IMR-90 (cell line): Measurements from ENCODE around the gene NOS3. TPM values are rescaled to one million over a fixed set of nuclear protein-coding genes. Genes with fewer than 3 reads are reported as not detected.

Experiments used
- ATAC-seq: fragments of 200-7000 bp; cut with Tn5 transposase; 2 replicates; pipeline ENCODE4 v1.9.1; 2020; ENCODE audit warnings: low read depth, mild to moderate bottlenecking, moderate library complexity
- BruUV-seq: library from RNA; stranded (reverse); fragments of 400-500 nt; replicated peaks from 2 replicates; lab custom pipeline; 2021; lab: Mats Ljungman, UMichigan
- CTCF ChIA-PET: fragments of 300-600 bp; formaldehyde crosslinking; extraction: SDS; loops from one replicate; lab custom pipeline; 2021; ENCODE audit warnings: antibody characterized with exemption; lab: Yijun Ruan, JAX
- POLR2A ChIA-PET: fragments of 300-600 bp; sonication (Branson Sonifier 250); formaldehyde crosslinking; loops from one replicate; lab custom pipeline; 2022; ENCODE audit warnings: antibody characterized with exemption; ENCODE audit not compliant: unreplicated experiment; lab: Charles Lee
- DNase-seq: peaks from one replicate; pipeline ENCODE4 v3.0.0; 2013
- H2AFZ ChIP-seq: replicated peaks from 2 replicates; pipeline ENCODE3; 2013; ENCODE audit warnings: low read length, mild to moderate bottlenecking; ENCODE audit not compliant: poor library complexity
- H2AK5ac ChIP-seq: 2 replicates; pipeline ENCODE4 v1.6.1; 2013; ENCODE audit warnings: low read depth, low read length, inconsistent platforms
- H2AK9ac ChIP-seq: replicated peaks from 2 replicates; pipeline ENCODE3; 2013; ENCODE audit warnings: mild to moderate bottlenecking, low read depth, low read length, moderate library complexity; ENCODE audit not compliant: poor library complexity
- H2BK120ac ChIP-seq: 2 replicates; pipeline ENCODE4 v1.6.1; 2013; ENCODE audit warnings: low read depth, low read length, inconsistent platforms
- H2BK15ac ChIP-seq: 3 replicates; pipeline ENCODE4 v1.6.1; 2013; ENCODE audit warnings: low read depth, low read length, inconsistent platforms
- H2BK20ac ChIP-seq: 2 replicates; pipeline ENCODE4 v1.6.1; 2013; ENCODE audit warnings: low read depth, mild to moderate bottlenecking, inconsistent platforms, low read length, moderate library complexity
- H2BK5ac ChIP-seq: 2 replicates; pipeline ENCODE4 v1.6.1; 2013; ENCODE audit warnings: mild to moderate bottlenecking, low read depth, low read length, inconsistent platforms; ENCODE audit not compliant: poor library complexity, severe bottlenecking
- H3K14ac ChIP-seq: replicated peaks from 2 replicates; pipeline ENCODE4 v1.6.1; 2013; ENCODE audit warnings: low read depth, low read length, inconsistent platforms
- H3K18ac ChIP-seq: 2 replicates; pipeline ENCODE4 v1.6.1; 2013; ENCODE audit warnings: low read depth, low read length, control low read depth
- H3K23ac ChIP-seq: 2 replicates; pipeline ENCODE4 v1.6.1; 2013; ENCODE audit warnings: low read depth, low read length, inconsistent platforms
- H3K27ac ChIP-seq: 2 replicates; pipeline ENCODE4 v1.5.1; 2013; ENCODE audit warnings: mild to moderate bottlenecking, control low read depth, low read length; ENCODE audit not compliant: insufficient read depth
- H3K27me3 ChIP-seq: 2 replicates; pipeline ENCODE4 v1.6.1; 2013; ENCODE audit warnings: low read length; ENCODE audit not compliant: control insufficient read depth, insufficient read depth
- H3K36me3 ChIP-seq: 2 replicates; pipeline ENCODE4 v1.6.1; 2013; ENCODE audit warnings: low read length, mixed read lengths; ENCODE audit not compliant: control insufficient read depth, insufficient read depth
- H3K4ac ChIP-seq: 2 replicates; pipeline ENCODE4 v1.6.1; 2013; ENCODE audit warnings: low read depth, low read length, inconsistent platforms
- H3K4me1 ChIP-seq: 2 replicates; pipeline ENCODE4 v1.6.1; 2013; ENCODE audit warnings: low read length, mixed read lengths; ENCODE audit not compliant: control insufficient read depth, insufficient read depth
- H3K4me2 ChIP-seq: 2 replicates; pipeline ENCODE4 v1.6.1; 2013; ENCODE audit warnings: low read depth, mild to moderate bottlenecking, control low read depth, low read length, moderate library complexity
- H3K4me3 ChIP-seq: 2 replicates; pipeline ENCODE4 v1.5.1; 2013; ENCODE audit warnings: low read depth, mild to moderate bottlenecking, control low read depth, low read length, moderate library complexity; ENCODE audit not compliant: insufficient read depth
- H3K56ac ChIP-seq: 2 replicates; pipeline ENCODE4 v1.6.1; 2013; ENCODE audit warnings: low read length, inconsistent platforms; ENCODE audit not compliant: insufficient read depth; ENCODE audit errors: extremely low read depth
- H3K79me1 ChIP-seq, 2 experiments: 2 replicates each; pipeline ENCODE4 v1.6.1; 2013; ENCODE audit warnings: low read length in 2 of 2, inconsistent platforms in 1 of 2, low read depth in 1 of 2
- H3K9ac ChIP-seq: 2 replicates; pipeline ENCODE4 v1.6.1; 2013; ENCODE audit warnings: low read depth, low read length, control low read depth
- H3K9me1 ChIP-seq: 2 replicates; pipeline ENCODE4 v1.6.1; 2013; ENCODE audit warnings: low read length, inconsistent platforms; ENCODE audit not compliant: insufficient read depth
- H3K9me3 ChIP-seq: 2 replicates; pipeline ENCODE4 v1.6.1; 2013; ENCODE audit warnings: low read length; ENCODE audit not compliant: control insufficient read depth, insufficient read depth
- H4K20me1 ChIP-seq: 2 replicates; pipeline ENCODE4 v1.6.1; 2013; ENCODE audit warnings: low read length, inconsistent platforms; ENCODE audit not compliant: insufficient read depth
- H4K5ac ChIP-seq: 2 replicates; pipeline ENCODE4 v1.6.1; 2013; ENCODE audit warnings: mild to moderate bottlenecking, low read depth, low read length, control low read depth
- H4K8ac ChIP-seq, 2 experiments: 2 replicates each; pipeline ENCODE4 v1.6.1; 2013; ENCODE audit warnings: low read depth in 2 of 2, low read length in 2 of 2, control low read depth in 1 of 2, inconsistent platforms in 1 of 2
- H4K91ac ChIP-seq: 2 replicates; pipeline ENCODE4 v1.6.1; 2013; ENCODE audit warnings: low read depth, low read length, inconsistent platforms; ENCODE audit not compliant: insufficient read depth
- BHLHE40 ChIP-seq: fragments of 150-350 bp; IDR thresholded peaks from 2 replicates; pipeline ENCODE4 v1.6.1; 2016; ENCODE audit warnings: mild to moderate bottlenecking, low read depth, low read length
- CEBPB ChIP-seq: IDR thresholded peaks from 2 replicates; pipeline ENCODE4 v1.6.1; 2012; ENCODE audit warnings: low read depth, low read length, improper control_type of control experiment
- CHD1 ChIP-seq: IDR thresholded peaks from 2 replicates; pipeline ENCODE4 v1.6.1; 2012; ENCODE audit warnings: low read depth, low read length, improper control_type of control experiment
- ELK1 ChIP-seq: fragments of 150-350 bp; IDR thresholded peaks from 2 replicates; pipeline ENCODE4 v1.6.1; 2016; ENCODE audit warnings: low read depth, mild to moderate bottlenecking, low read length, moderate library complexity, borderline replicate concordance
- FOS ChIP-seq: fragments of 150-350 bp; IDR thresholded peaks from 2 replicates; pipeline ENCODE4 v1.6.1; 2016; ENCODE audit warnings: low read depth, low read length
- MAFK ChIP-seq: IDR thresholded peaks from 2 replicates; pipeline ENCODE4 v1.6.1; 2012; ENCODE audit warnings: low read depth, low read length, improper control_type of control experiment
- MAZ ChIP-seq: IDR thresholded peaks from 2 replicates; pipeline ENCODE4 v1.6.1; 2012; ENCODE audit warnings: low read depth, mild to moderate bottlenecking, low read length, improper control_type of control experiment, moderate library complexity, borderline replicate concordance
- MXI1 ChIP-seq: IDR thresholded peaks from 2 replicates; pipeline ENCODE4 v1.6.1; 2012; ENCODE audit warnings: low read depth, mild to moderate bottlenecking, low read length, moderate library complexity, borderline replicate concordance
- NFE2L2 ChIP-seq: fragments of 150-350 bp; IDR thresholded peaks from 2 replicates; pipeline ENCODE4 v1.6.1; 2016; ENCODE audit warnings: low read depth, mild to moderate bottlenecking, low read length
- POLR2A ChIP-seq: IDR thresholded peaks from 2 replicates; pipeline ENCODE4 v1.6.1; 2012; ENCODE audit warnings: mild to moderate bottlenecking, low read depth, low read length
- RAD21 ChIP-seq: IDR thresholded peaks from 2 replicates; pipeline ENCODE4 v1.6.1; 2012; ENCODE audit warnings: low read length, improper control_type of control experiment
- RCOR1 ChIP-seq: IDR thresholded peaks from 2 replicates; pipeline ENCODE4 v1.6.1; 2012; ENCODE audit warnings: mild to moderate bottlenecking, low read length, improper control_type of control experiment; ENCODE audit not compliant: insufficient replicate concordance
- RFX5 ChIP-seq: IDR thresholded peaks from 2 replicates; pipeline ENCODE4 v1.8.0; 2012; ENCODE audit warnings: low read depth, mild to moderate bottlenecking, low read length, moderate library complexity
- SMC3 ChIP-seq: fragments of 150-350 bp; IDR thresholded peaks from 2 replicates; pipeline ENCODE4 v1.6.1; 2016; ENCODE audit warnings: low read depth, mild to moderate bottlenecking, antibody characterized with exemption, low read length, moderate library complexity
- USF2 ChIP-seq: fragments of 150-350 bp; IDR thresholded peaks from 2 replicates; pipeline ENCODE4 v1.6.1; 2017; ENCODE audit warnings: mild to moderate bottlenecking, antibody characterized with exemption, low read length, low read depth
- WGBS, 2 experiments: methylation state at CpG; one replicate each; pipeline versions ENCODE4 v1.1.5 to v1.1.7; 2013; ENCODE audit warnings: missing lambda C conversion rate in 2 of 2; ENCODE audit not compliant: insufficient read length in 1 of 2; ENCODE audit errors: extremely low coverage in 2 of 2; 5-methylcytosine and 5-hydroxymethylcytosine counted together
- dilution Hi-C: fragments of 300-500 bp; cut with HindIII; formaldehyde crosslinking; loops from one replicate; pipeline ENCODE4 v1.14.3; 2018; ENCODE audit warnings: low sequenced_read_pairs; ENCODE audit not compliant: unreplicated experiment
- in situ Hi-C: fragments of 300-500 bp; cut with MboI; formaldehyde crosslinking; loops from 3 replicates; pipeline ENCODE4 v1.14.3; 2019; ENCODE audit warnings: low sequenced_read_pairs, inconsistent platforms, mixed read lengths
- intact Hi-C: fragments of 100-400 bp; cut with micrococcal nuclease; formaldehyde crosslinking; loops from 2 replicates; pipeline ENCODE4 v1.10.0; 2022
- polyA plus RNA-seq, 3 experiments: library from polyadenylated mRNA; depleted of rRNA; stranded (reverse); fragments of >200 nt; gene quantifications; 2 replicates each; pipeline ENCODE4 v1.2.3, GENCODE V29; 2012; ENCODE audit warnings: low replicate concordance in 1 of 3
- total RNA-seq: library from RNA; depleted of rRNA; stranded (reverse); fragments of >200 nt; gene quantifications from 2 replicates; pipeline ENCODE4 v1.2.3, GENCODE V29; 2012
- TF ChIP-seq, protein P1 (sequence below): conservative IDR thresholded peaks from 2 replicates; pipeline ENCODE4 v1.5.1; 2012; ENCODE audit warnings: mild to moderate bottlenecking, low read depth, low read length, improper control_type of control experiment

NOS3 gene
- total and polyA plus RNA-seq, 2 of the 4 experiments (the other 2 are of a cell fraction), result 0.72 to 2.0 TPM

GRCh38 chr7:150996376-150997074 lies 5.7 kb downstream of the NOS3 start:
- intact Hi-C loops (no loop called here), in situ Hi-C loops (loop anchor here (25.0 kb wide), 1 partner anchor 584 kb away; a partner anchor contains a TSS), dilution Hi-C loops (no loop called here)
- Histone ChIP-seq H3K9me1 (no peaks in the 10 kb centered on the region), H3K36me3 (no peaks in the 10 kb centered on the region), H3K27ac (no peak overlapping the region), H3K27me3 (peaks cover 7% of the 10 kb centered on the region), H2AK9ac (no peak overlapping the region), H2BK20ac (no peak overlapping the region), H4K8ac (no peak overlapping the region), H3K14ac (no peak overlapping the region), H4K5ac (no peak overlapping the region; the same call in 1 of the 2 replicates), H2BK5ac (no peak overlapping the region), H3K18ac (no peak overlapping the region), H3K4me1 (peaks cover 4% of the 10 kb centered on the region; the same call in 1 of the 2 replicates), H3K9ac (no peak overlapping the region), H3K9me3 (no peaks in the 10 kb centered on the region), H3K4me3 (no peak overlapping the region), H2BK15ac (no peak overlapping the region), H2AK5ac (no peak overlapping the region), H3K79me1 (no peaks in the 10 kb centered on the region), H3K4ac (no peak overlapping the region), H4K91ac (no peak overlapping the region), H2AFZ (peak overlapping the region; percentile 43), H4K20me1 (no peaks in the 10 kb centered on the region), H3K56ac (no peak overlapping the region), H3K4me2 (no peak overlapping the region), H2BK120ac (no peak overlapping the region), H3K23ac (no peak overlapping the region)
- CTCF ChIA-PET, result no interaction called here
- WGBS, 2 experiments, result 37% methylated on average over 16 of the region's 31 CpGs; no CpG with 5 or more reads in 1 of the 2 experiments
- no TSS peak for BruUV-seq
- ATAC-seq (no peak), DNase-seq (no peak)
- POLR2A ChIA-PET, result no interaction called here
- TF ChIP-seq MAFK, result no peak
- no peak for TF ChIP-seq USF2
- TF ChIP-seq RAD21, result no peak
- TF ChIP-seq SMC3, result no peak
- no peak for TF ChIP-seq NFE2L2
- no peak for TF ChIP-seq ELK1
- no peak for TF ChIP-seq CEBPB
- no peak for TF ChIP-seq POLR2A
- TF ChIP-seq, protein P1, sequence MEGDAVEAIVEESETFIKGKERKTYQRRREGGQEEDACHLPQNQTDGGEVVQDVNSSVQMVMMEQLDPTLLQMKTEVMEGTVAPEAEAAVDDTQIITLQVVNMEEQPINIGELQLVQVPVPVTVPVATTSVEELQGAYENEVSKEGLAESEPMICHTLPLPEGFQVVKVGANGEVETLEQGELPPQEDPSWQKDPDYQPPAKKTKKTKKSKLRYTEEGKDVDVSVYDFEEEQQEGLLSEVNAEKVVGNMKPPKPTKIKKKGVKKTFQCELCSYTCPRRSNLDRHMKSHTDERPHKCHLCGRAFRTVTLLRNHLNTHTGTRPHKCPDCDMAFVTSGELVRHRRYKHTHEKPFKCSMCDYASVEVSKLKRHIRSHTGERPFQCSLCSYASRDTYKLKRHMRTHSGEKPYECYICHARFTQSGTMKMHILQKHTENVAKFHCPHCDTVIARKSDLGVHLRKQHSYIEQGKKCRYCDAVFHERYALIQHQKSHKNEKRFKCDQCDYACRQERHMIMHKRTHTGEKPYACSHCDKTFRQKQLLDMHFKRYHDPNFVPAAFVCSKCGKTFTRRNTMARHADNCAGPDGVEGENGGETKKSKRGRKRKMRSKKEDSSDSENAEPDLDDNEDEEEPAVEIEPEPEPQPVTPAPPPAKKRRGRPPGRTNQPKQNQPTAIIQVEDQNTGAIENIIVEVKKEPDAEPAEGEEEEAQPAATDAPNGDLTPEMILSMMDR, result no peak
- no peak for TF ChIP-seq RFX5
- TF ChIP-seq BHLHE40, result no peak
- no peak for TF ChIP-seq MXI1
- no peak for TF ChIP-seq RCOR1
- no peak for TF ChIP-seq FOS
- no peak for TF ChIP-seq MAZ
- no peak for TF ChIP-seq CHD1
